Liver (tissue), 9 donors: ENCODE data around the gene CD40. TPM values are rescaled to one million over a fixed set of nuclear protein-coding genes. Genes with fewer than 3 reads are reported as not detected.

Experiments
- DNase-seq: peaks from one replicate; pipeline ENCODE4 v3.0.0-alpha.2; 2017; ENCODE audit warnings: low spot score
- H3K27ac ChIP-seq, 2 donors: one replicate each; pipeline ENCODE4 v1.7.0; 2013; ENCODE audit warnings: inconsistent platforms in 2 of 2, low read length in 2 of 2, control low read depth in 1 of 2, low read depth in 1 of 2, mild to moderate bottlenecking in 1 of 2
- H3K27me3 ChIP-seq, 4 donors: one replicate each; pipeline versions ENCODE4 v1.6.1 to v1.7.0; 2013; ENCODE audit warnings: low read length in 3 of 4, inconsistent platforms in 1 of 4, mild to moderate bottlenecking in 1 of 4, moderate library complexity in 1 of 4; ENCODE audit not compliant: control insufficient read depth in 4 of 4, insufficient read depth in 4 of 4
- H3K36me3 ChIP-seq, 4 donors: one replicate each; pipeline versions ENCODE4 v1.6.1 to v1.7.0; 2013; ENCODE audit warnings: low read length in 3 of 4, mild to moderate bottlenecking in 3 of 4, low read depth in 1 of 4, moderate library complexity in 1 of 4; ENCODE audit not compliant: control insufficient read depth in 4 of 4, insufficient read depth in 3 of 4
- H3K4me1 ChIP-seq, 4 donors: one replicate each; pipeline versions ENCODE4 v1.6.1 to v1.7.0; 2013; ENCODE audit warnings: low read length in 3 of 4, mild to moderate bottlenecking in 3 of 4, moderate library complexity in 1 of 4; ENCODE audit not compliant: control insufficient read depth in 4 of 4, insufficient read depth in 4 of 4
- H3K4me3 ChIP-seq, 3 donors: one replicate each; pipeline versions ENCODE4 v1.6.1 to v1.7.0; 2013; ENCODE audit warnings: low read length in 3 of 3, control low read depth in 1 of 3, low read depth in 1 of 3, mild to moderate bottlenecking in 1 of 3
- H3K9ac ChIP-seq, 2 donors: one replicate each; pipeline ENCODE4 v1.7.0; 2013; ENCODE audit warnings: low read length in 2 of 2, mild to moderate bottlenecking in 2 of 2, moderate library complexity in 2 of 2, control low read depth in 1 of 2, low read depth in 1 of 2
- H3K9me3 ChIP-seq, 4 donors: one replicate each; pipeline versions ENCODE4 v1.6.1 to v1.7.0; 2013; ENCODE audit warnings: low read length in 3 of 4; ENCODE audit not compliant: control insufficient read depth in 4 of 4
- EGR1 ChIP-seq, 2 donors: IDR thresholded peaks; 2 replicates each; pipeline ENCODE4 v1.6.1; 2016 to 2018; ENCODE audit warnings: antibody characterized with exemption in 2 of 2, low read depth in 2 of 2
- FOXA1 ChIP-seq: IDR thresholded peaks from 2 replicates; pipeline ENCODE4 v1.6.1; 2016; ENCODE audit warnings: antibody characterized with exemption
- GABPA ChIP-seq, 2 donors: IDR thresholded peaks in 1 of 2; conservative IDR thresholded peaks in 1 of 2; 2 replicates each; pipeline ENCODE4 v1.6.1; 2016; ENCODE audit warnings: antibody characterized with exemption in 2 of 2, mild to moderate bottlenecking in 1 of 2, moderate library complexity in 1 of 2
- HNF4A ChIP-seq, 2 donors: conservative IDR thresholded peaks; 2 replicates each; pipeline ENCODE4 v1.6.1; 2016; ENCODE audit warnings: antibody characterized with exemption in 2 of 2, mild to moderate bottlenecking in 2 of 2
- HNF4G ChIP-seq: IDR thresholded peaks from 2 replicates; pipeline ENCODE4 v1.6.1; 2016; ENCODE audit warnings: antibody characterized with exemption
- JUND ChIP-seq, 2 donors: IDR thresholded peaks; 2 replicates each; pipeline ENCODE4 v1.6.1; 2016; ENCODE audit warnings: antibody characterized with exemption in 2 of 2
- NR2F2 ChIP-seq: IDR thresholded peaks from 2 replicates; pipeline ENCODE4 v1.6.1; 2016; ENCODE audit warnings: antibody characterized with exemption
- RAD21 ChIP-seq, 2 donors: IDR thresholded peaks; 2 replicates each; pipeline ENCODE4 v1.6.1; 2016; ENCODE audit warnings: antibody characterized with exemption in 2 of 2, mild to moderate bottlenecking in 2 of 2
- SP1 ChIP-seq: IDR thresholded peaks from 2 replicates; pipeline ENCODE4 v1.6.1; 2018; ENCODE audit warnings: antibody characterized with exemption, mild to moderate bottlenecking
- TAF1 ChIP-seq: conservative IDR thresholded peaks from 2 replicates; pipeline ENCODE4 v1.6.1; 2016; ENCODE audit warnings: antibody characterized with exemption, mild to moderate bottlenecking
- YY1 ChIP-seq: IDR thresholded peaks from 2 replicates; pipeline ENCODE4 v1.6.1; 2016; ENCODE audit warnings: antibody characterized with exemption, mild to moderate bottlenecking
- WGBS: extraction: QIAGEN DNeasy Blood & Tissue Kit; methylation state at CpG from one replicate; pipeline ENCODE4 v1.1.7; 2013; 5-methylcytosine and 5-hydroxymethylcytosine counted together
- polyA plus RNA-seq, 2 donors: library from polyadenylated mRNA; stranded (reverse) in 1 of 2; unstranded in 1 of 2; fragments of 200-250 nt in 1 of 2; fragments of >200 nt in 1 of 2; fragmentation: Nextera tagmentation in 1 of 2; extraction: Ambion mirVana in 1 of 2; gene quantifications; one replicate each; pipeline versions ENCODE4 v1.2.1 to v1.2.3, GENCODE V29; 2013 to 2015
- total RNA-seq, 2 donors: library from RNA; depleted of rRNA; stranded (reverse); fragments of >200 nt; gene quantifications; one replicate each; pipeline ENCODE4 v1.2.3, GENCODE V29; 2014
- TF ChIP-seq, protein P1 (sequence below): IDR thresholded peaks from 2 replicates; pipeline ENCODE4 v1.6.1; 2016; ENCODE audit warnings: antibody characterized with exemption
- TF ChIP-seq, protein P2 (sequence below): fragments of 150-350 bp; IDR thresholded peaks from 2 replicates; pipeline ENCODE4 v1.5.1; 2017; ENCODE audit warnings: improper control_type of control experiment, low read depth, low read length; ENCODE audit not compliant: missing input control
- TF ChIP-seq, protein P3 (sequence below): IDR thresholded peaks from 2 replicates; pipeline ENCODE4 v1.6.1; 2016; ENCODE audit warnings: antibody characterized with exemption
- TF ChIP-seq, protein P4 (sequence below): IDR thresholded peaks from 2 replicates; pipeline ENCODE4 v1.6.1; 2016; ENCODE audit warnings: antibody characterized with exemption
- donor health status: healthy.
- donor health status: healthy.
- donor health status: healthy.
- donor health status: healthy.
- donor health status: healthy.

The CD40 gene
- total and polyA plus RNA-seq, 4 donors: 2.2 to 9.4 (median 6.0) TPM

DNA sequence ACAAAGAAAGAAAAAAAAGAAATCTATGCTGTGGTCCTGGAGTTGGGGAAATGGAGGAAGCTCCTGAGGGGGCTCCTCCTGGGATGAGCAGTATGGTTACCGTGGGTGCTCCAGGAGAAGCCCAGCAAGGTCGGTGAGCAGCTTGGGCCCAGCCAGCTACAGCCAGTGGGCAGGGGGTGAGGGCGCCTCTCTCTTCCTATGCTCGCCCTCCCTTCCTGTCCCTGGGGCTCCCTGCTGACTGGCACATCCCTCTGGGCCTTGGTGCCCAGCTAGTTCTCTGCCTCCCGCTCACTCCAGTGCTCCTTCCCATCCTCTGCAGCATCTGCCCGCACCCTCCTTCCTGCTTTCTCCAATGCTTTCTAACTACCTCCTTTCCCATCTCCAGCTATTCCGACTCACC, 16.6 kb downstream of the CD40 start:
- no peaks in the 10 kb centered on the region for H3K4me1 ChIP-seq
- H3K4me3 ChIP-seq: no peak overlapping the region
- no peak overlapping the region for H3K9ac ChIP-seq
- no peak overlapping the region for H3K27ac ChIP-seq
- no peak for DNase-seq
- H3K27me3 ChIP-seq: no peaks in the 10 kb centered on the region
- H3K9me3 ChIP-seq: no peaks in the 10 kb centered on the region
- H3K36me3 ChIP-seq: no peaks in the 10 kb centered on the region
- TF ChIP-seq, protein P1, sequence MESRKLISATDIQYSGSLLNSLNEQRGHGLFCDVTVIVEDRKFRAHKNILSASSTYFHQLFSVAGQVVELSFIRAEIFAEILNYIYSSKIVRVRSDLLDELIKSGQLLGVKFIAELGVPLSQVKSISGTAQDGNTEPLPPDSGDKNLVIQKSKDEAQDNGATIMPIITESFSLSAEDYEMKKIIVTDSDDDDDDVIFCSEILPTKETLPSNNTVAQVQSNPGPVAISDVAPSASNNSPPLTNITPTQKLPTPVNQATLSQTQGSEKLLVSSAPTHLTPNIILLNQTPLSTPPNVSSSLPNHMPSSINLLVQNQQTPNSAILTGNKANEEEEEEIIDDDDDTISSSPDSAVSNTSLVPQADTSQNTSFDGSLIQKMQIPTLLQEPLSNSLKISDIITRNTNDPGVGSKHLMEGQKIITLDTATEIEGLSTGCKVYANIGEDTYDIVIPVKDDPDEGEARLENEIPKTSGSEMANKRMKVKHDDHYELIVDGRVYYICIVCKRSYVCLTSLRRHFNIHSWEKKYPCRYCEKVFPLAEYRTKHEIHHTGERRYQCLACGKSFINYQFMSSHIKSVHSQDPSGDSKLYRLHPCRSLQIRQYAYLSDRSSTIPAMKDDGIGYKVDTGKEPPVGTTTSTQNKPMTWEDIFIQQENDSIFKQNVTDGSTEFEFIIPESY: no peak
- TF ChIP-seq JUND (IDR thresholded peaks at IDR 0.05): no peak
- TF ChIP-seq HNF4G: no peak
- no peak for TF ChIP-seq HNF4A (conservative IDR thresholded peaks at IDR 0.05)
- no peak for TF ChIP-seq EGR1 (IDR thresholded peaks at IDR 0.05; ENCODE audit: low read depth in 2 of 2)
- TF ChIP-seq, protein P2, sequence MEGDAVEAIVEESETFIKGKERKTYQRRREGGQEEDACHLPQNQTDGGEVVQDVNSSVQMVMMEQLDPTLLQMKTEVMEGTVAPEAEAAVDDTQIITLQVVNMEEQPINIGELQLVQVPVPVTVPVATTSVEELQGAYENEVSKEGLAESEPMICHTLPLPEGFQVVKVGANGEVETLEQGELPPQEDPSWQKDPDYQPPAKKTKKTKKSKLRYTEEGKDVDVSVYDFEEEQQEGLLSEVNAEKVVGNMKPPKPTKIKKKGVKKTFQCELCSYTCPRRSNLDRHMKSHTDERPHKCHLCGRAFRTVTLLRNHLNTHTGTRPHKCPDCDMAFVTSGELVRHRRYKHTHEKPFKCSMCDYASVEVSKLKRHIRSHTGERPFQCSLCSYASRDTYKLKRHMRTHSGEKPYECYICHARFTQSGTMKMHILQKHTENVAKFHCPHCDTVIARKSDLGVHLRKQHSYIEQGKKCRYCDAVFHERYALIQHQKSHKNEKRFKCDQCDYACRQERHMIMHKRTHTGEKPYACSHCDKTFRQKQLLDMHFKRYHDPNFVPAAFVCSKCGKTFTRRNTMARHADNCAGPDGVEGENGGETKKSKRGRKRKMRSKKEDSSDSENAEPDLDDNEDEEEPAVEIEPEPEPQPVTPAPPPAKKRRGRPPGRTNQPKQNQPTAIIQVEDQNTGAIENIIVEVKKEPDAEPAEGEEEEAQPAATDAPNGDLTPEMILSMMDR: no peak
- TF ChIP-seq, protein P3, sequence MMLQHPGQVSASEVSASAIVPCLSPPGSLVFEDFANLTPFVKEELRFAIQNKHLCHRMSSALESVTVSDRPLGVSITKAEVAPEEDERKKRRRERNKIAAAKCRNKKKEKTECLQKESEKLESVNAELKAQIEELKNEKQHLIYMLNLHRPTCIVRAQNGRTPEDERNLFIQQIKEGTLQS: no peak
- TF ChIP-seq FOXA1: no peak
- 78% methylated on average over 7 of the region's 7 CpGs for WGBS

DNA sequence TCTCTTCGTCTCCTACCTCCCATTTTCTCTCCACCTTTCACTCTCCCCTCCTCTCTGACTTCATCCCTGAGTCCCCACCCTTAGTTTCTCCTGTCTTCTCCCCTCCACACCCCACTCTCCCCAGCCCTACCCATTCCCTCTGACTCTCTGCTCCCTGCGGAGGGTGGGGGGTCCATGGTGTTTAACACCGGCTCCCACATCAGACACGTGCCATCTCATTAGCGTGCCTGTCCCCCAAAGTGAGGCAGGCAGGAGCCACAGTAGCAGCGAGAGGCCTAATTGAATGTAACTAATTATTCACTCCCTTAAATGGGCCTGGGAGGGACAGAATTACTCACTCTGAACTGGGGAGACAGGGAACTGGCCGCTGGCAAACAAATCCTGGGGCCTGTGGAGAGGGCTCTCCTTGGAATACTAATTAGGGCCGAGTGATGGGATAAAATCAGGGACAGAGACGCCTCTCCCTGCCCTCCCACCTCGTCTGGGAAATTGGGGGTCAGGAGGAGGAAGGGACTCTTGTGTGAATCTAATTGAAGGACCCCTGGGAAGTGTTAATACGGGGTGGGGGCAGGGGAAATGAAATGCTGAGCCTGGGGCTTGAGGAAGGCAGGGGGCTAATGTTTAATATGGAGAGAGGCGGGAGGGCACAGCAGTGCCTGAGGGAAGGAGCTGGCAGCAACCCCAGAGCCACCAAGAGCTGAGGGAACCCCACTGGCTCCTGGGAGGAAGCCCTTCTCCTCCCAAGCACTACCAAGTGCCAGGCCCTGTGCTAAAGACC, 17.9 kb downstream of the CD40 start:
- 44% methylated on average over 12 of the region's 12 CpGs for WGBS
- no peak overlapping the region for H3K9ac ChIP-seq
- H3K36me3 ChIP-seq: no peaks in the 10 kb centered on the region
- H3K9me3 ChIP-seq: no peaks in the 10 kb centered on the region
- no peak overlapping the region for H3K4me3 ChIP-seq
- H3K4me1 ChIP-seq: no peaks in the 10 kb centered on the region
- DNase-seq: no peak
- H3K27ac ChIP-seq: no peak overlapping the region
- H3K27me3 ChIP-seq: no peaks in the 10 kb centered on the region
- no peak for TF ChIP-seq GABPA (IDR thresholded peaks at IDR 0.05 in 1 of 2, conservative IDR thresholded peaks at IDR 0.05 in 1 of 2)
- TF ChIP-seq EGR1 (IDR thresholded peaks at IDR 0.05; ENCODE audit: low read depth in 2 of 2): no peak

DNA sequence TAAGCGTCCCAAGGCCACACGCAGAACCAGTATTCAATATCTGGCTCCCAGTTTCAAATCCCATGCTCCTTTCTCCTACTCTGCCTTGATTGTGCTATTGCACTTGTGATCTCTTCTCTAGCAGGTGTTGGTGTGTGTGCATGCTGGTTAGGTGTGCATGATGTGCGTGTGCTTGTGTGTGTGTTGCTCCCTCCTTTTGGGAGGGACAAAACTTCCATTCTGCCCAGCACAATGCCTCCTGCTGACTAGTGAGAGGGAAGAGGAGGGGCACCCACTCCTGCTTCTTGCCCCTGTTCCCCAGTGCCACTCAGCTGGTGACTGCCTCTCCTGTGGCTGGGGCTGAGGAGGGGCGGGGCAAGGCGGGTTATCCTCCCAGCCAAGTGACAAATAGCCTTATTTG, 19.7 kb downstream of the CD40 start:
- 71% methylated on average over 5 of the region's 5 CpGs for WGBS
- DNase-seq: no peak
- H3K4me3 ChIP-seq: no peak overlapping the region
- H3K4me1 ChIP-seq: no peaks in the 10 kb centered on the region
- no peak overlapping the region for H3K27ac ChIP-seq
- no peaks in the 10 kb centered on the region for H3K9me3 ChIP-seq
- H3K36me3 ChIP-seq: no peaks in the 10 kb centered on the region
- H3K9ac ChIP-seq: no peak overlapping the region
- H3K27me3 ChIP-seq: peaks cover 0 to 2% (median 0%) of the 10 kb centered on the region in 4 donors
- TF ChIP-seq, protein P4, sequence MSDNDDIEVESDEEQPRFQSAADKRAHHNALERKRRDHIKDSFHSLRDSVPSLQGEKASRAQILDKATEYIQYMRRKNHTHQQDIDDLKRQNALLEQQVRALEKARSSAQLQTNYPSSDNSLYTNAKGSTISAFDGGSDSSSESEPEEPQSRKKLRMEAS: no peak
- TF ChIP-seq YY1: no peak
- TF ChIP-seq, protein P2: no peak
- no peak for TF ChIP-seq JUND (IDR thresholded peaks at IDR 0.05)
- no peak for TF ChIP-seq EGR1 (IDR thresholded peaks at IDR 0.05; ENCODE audit: low read depth in 2 of 2)
- no peak for TF ChIP-seq FOXA1
- TF ChIP-seq HNF4G: no peak
- no peak for TF ChIP-seq GABPA (IDR thresholded peaks at IDR 0.05 in 1 of 2, conservative IDR thresholded peaks at IDR 0.05 in 1 of 2)
- TF ChIP-seq SP1: no peak
- TF ChIP-seq, protein P1: no peak
- no peak for TF ChIP-seq RAD21 (IDR thresholded peaks at IDR 0.05)
- TF ChIP-seq, protein P3: no peak
- no peak for TF ChIP-seq TAF1
- no peak for TF ChIP-seq HNF4A (conservative IDR thresholded peaks at IDR 0.05)
- no peak for TF ChIP-seq NR2F2
